ENCODE measurements around the gene RDH12. TPM values are rescaled to one million over a fixed set of nuclear protein-coding genes. Genes with fewer than 3 reads are reported as not detected.

Gene RDH12
- total RNA-seq, 1 donor from 2014 or later = not detected

GRCh38 chr14:67675219-67675582 lies 26.5 kb upstream of the RDH12 start:
- peaks cover 23% of the 10 kb centered on the region for H3K4me1 Mint-ChIP-seq (ENCODE audit: low read depth)
- peak overlapping the region; percentile 87 for H3K4me3 Mint-ChIP-seq (ENCODE audit: unreplicated experiment)
- no peak for DNase-seq (ENCODE audit: low spot score)
- TF ChIP-seq CTCF (IDR thresholded peaks at IDR 0.05) = peak; percentile 5
- H3K9me3 Mint-ChIP-seq (ENCODE audit: low read depth) = no peaks in the 10 kb centered on the region
- peak overlapping the region; percentile 96 for H3K27ac Mint-ChIP-seq (ENCODE audit: unreplicated experiment)
- H3K27me3 Mint-ChIP-seq (ENCODE audit: low read depth) = no peaks in the 10 kb centered on the region
- peaks cover 6% of the 10 kb centered on the region for H3K36me3 Mint-ChIP-seq (ENCODE audit: low read depth)

DNA sequence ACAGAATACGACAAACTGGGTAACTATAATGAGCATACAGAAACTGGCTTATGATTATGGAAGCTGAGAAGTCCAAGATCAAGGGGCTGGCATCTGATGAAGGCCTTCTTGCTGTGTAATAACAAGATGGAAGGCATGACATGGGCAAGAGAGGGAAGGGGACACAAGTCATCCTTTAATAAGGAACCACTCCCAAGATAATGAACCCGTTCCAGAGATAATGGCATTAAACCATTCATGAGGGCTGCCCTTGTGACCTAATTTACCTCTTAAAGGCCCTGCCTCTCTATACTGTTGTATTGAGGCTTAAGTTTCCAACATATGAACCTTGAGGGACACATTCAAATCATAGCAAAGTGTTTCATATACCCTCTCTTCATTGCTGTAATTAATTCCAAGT lies 22.7 kb upstream of the RDH12 start:
- peaks cover 8% of the 10 kb centered on the region for H3K4me1 Mint-ChIP-seq (ENCODE audit: low read depth)
- no peaks in the 10 kb centered on the region for H3K9me3 Mint-ChIP-seq (ENCODE audit: low read depth)
- H3K27me3 Mint-ChIP-seq (ENCODE audit: low read depth) = no peaks in the 10 kb centered on the region
- no peak overlapping the region for H3K27ac Mint-ChIP-seq (ENCODE audit: unreplicated experiment)
- H3K36me3 Mint-ChIP-seq (ENCODE audit: low read depth) = peaks cover 9% of the 10 kb centered on the region
- no peak for DNase-seq (ENCODE audit: low spot score)
- no peak overlapping the region for H3K4me3 Mint-ChIP-seq (ENCODE audit: unreplicated experiment)
- no peak for TF ChIP-seq CTCF (IDR thresholded peaks at IDR 0.05)

DNA sequence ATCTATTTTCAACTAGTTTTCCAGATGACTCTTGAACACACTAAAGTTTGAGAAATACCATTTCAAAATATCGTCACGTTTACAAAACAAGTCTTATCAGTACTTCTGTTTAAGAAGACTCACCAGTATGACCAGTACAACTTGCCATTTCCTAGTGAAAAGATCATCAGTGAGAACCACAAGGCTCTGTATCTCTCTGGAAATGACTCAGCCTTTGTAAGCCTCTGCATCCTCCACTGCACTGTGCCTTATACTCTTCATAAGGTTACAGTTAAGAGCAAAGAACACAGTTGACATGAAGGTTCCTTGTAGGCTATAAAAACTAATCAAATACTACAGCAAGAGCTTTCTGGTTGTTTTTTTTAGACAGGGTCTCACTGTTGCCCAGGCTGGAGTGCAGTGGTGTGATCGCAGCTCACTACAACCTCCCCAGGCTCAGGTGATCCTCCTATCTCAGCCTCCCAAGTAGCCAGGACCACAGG lies 21.5 kb upstream of the RDH12 start:
- Mint-ChIP-seq H3K27me3 (ENCODE audit: low read depth) (no peaks in the 10 kb centered on the region), H3K4me3 (ENCODE audit: unreplicated experiment) (no peak overlapping the region), H3K36me3 (ENCODE audit: low read depth) (peaks cover 14% of the 10 kb centered on the region), H3K4me1 (ENCODE audit: low read depth) (peaks cover 6% of the 10 kb centered on the region), H3K27ac (ENCODE audit: unreplicated experiment) (no peak overlapping the region), H3K9me3 (ENCODE audit: low read depth) (no peaks in the 10 kb centered on the region)
- TF ChIP-seq CTCF (IDR thresholded peaks at IDR 0.05) = no peak
- no peak for DNase-seq (ENCODE audit: low spot score)

DNA sequence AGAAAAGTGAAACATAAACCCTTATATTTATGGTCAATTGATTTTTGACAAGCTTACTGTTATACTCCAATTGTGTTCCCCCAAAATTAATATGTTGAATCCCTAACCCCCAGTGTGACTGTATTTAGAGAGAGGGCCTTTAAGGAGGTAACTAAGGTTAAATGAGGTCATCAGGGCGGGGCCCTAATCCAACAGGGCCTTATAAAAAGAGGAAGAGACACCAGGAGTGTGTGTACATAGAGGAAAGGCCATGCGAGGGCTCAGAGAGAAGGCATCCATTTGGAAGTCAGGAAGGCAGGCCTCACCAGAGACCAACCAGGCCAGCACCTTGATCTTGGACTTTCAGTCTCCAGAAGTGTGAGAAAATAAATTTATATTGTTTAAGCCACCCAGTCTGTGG lies 20.7 kb upstream of the RDH12 start:
- Mint-ChIP-seq H3K4me3 (ENCODE audit: unreplicated experiment) (no peak overlapping the region), H3K36me3 (ENCODE audit: low read depth) (peaks cover 16% of the 10 kb centered on the region), H3K4me1 (ENCODE audit: low read depth) (no peaks in the 10 kb centered on the region), H3K9me3 (ENCODE audit: low read depth) (no peaks in the 10 kb centered on the region), H3K27ac (ENCODE audit: unreplicated experiment) (no peak overlapping the region), H3K27me3 (ENCODE audit: low read depth) (no peaks in the 10 kb centered on the region)
- no peak for DNase-seq (ENCODE audit: low spot score)
- no peak for TF ChIP-seq CTCF (IDR thresholded peaks at IDR 0.05)

- Mint-ChIP-seq H3K27me3 (ENCODE audit: low read depth) (no peaks in the 10 kb centered on the region), H3K4me1 (ENCODE audit: low read depth) (no peaks in the 10 kb centered on the region), H3K36me3 (ENCODE audit: low read depth) (peaks cover 24% of the 10 kb centered on the region), H3K9me3 (ENCODE audit: low read depth) (no peaks in the 10 kb centered on the region), H3K27ac (ENCODE audit: unreplicated experiment) (no peak overlapping the region), H3K4me3 (ENCODE audit: unreplicated experiment) (no peak overlapping the region)
- DNase-seq (ENCODE audit: low spot score) = no peak
- TF ChIP-seq CTCF (IDR thresholded peaks at IDR 0.05) = no peak
These were observed 17.8 kb upstream of the RDH12 start for GRCh38 chr14:67683842-67684241.

Data from chondrocyte (in vitro differentiated cells).